Left hindlimb (tissue), 1 donor: Measurements from ENCODE around the gene AP5M1.
"Not testable (repeated sequence)": the region's sequence is repeated elsewhere in the genome, so short reads cannot be mapped to it uniquely, and the experiment has no call there.

Source experiments
- DNase-seq: peaks from one replicate; pipeline ENCODE4 v3.0.0-alpha.2; 2018

AP5M1 gene

DNA sequence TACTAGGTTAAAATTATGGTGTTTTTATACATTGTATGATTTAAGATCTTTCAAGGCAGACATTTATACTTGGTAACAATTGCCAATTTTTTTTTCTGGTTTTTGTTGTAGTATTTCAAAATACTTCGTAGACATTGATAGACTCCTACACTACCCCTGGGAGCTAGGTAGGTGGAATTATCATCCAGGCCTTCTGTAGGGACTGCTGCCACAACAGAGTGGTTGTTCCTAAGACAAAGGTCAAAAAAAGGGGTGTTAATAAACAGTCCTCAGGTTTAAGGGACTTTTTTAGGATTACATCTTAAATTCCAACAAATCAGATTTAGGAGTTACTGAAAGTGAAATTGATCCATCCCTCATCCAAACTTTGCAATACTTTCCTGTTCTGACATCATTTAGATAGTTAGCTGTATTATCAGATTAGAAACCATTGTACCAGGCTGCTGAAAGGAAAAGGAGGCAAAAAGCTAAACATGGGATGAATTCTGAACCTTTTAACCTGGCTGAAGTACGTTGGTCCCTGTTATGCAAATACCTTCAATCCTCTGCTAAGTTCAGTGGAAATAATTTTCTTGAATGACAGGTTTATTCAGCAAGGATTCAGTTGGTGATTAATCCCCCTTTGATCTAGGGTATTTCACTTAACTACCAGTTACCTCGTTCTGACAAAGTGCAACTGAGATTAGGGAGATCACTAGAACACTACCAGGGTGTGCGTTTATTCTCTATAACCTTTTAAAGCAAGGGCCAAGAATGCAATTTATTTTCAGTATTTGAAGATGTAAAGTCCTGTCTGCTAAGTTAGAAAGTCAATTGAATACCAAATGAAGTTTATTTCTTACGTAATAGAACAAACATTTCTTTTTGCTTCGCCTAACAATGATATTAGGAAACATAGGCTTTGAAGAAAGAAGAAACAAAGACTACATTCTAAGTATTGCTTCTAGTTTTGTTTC, 23.2 kb downstream of the AP5M1 start:
- DNase-seq, result no peak

DNA sequence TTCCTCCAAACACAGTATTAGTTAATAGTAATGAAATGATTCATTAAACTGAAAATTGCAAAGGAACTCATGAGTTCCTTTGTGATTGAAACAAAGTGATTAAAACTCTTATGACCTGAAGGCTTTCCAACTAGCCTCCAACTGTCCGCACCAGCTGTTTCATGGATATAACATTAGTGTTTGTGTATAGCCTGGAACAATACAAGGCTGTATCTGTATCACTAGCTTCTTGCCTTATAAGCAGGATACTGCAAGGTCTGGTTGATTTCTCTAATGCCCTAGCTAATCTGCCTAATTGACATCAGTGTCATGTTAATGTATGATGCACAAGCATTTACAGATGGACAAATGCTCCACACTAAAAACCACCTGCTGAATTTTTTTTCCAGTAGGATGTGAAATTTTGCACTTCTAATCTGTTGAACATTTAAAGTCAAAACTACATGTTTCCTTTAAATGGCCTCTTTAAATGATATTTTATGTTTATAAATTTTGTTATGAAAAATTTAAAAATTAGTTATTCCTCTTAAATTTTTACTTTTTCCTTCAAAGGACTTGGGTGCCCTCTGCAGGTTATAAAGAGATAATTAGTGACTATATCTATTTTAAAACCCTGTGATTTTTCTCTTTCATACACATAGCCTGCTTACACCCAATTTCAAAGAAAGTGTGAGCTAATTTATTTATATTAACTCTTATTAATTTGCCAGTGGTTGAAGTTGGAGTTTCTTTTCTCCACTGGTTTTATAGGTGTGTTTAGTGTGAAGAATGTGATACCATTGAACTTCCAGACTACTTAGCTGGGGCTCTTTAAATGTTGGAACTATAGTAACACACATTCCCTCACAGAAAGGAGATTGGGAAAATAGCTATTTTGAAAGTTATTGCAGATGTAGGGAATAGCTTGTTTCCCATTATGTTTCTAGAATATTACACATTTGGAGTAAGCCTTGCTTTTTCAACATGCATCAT, 25.4 kb downstream of the AP5M1 start:
- DNase-seq, result no peak

DNA sequence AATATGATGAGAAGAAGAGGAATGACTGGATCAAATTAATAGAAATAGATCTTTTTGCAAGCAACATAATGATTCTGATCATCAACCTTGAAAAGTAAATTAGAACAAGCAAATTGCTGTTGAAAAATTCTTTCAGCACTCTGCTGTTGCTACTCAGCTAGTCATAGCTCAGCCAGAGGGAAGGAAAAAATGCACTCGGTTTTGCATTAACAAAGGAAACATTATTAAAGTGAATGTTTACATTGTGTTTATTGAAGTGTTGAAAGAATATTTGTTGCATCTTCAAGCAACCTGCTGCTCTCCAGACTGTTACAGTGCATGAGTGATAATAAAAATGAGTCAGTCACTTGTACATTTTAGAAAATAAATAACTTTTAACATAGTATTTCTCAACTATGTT, 26.5 kb downstream of the AP5M1 start:
- DNase-seq, result no peak

- DNase-seq, result no peak
Measured at GRCh38 chr14:57297852-57298251, 29.1 kb downstream of the AP5M1 start.

GRCh38 chr14:57299511-57299910, 30.7 kb downstream of the AP5M1 start:
- DNase-seq, result no peak

DNA sequence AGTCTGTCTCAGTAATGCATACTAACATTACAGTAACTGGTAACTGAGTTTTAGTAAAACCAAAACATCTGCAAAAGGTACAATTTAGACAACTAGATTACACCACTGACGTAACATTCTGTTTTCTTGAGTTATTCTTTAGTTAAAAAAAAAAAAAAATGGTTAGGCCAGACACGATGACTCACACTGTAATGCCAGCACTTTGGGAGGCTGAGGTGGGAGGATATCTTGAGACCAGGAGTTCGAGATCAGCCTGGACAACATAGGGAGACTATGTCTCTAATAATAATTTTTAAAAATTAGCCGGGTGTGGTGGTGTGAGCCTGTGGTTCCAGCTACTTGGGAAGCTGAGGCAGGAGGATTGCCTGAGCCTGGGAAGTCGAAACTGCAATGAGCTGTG, 34.1 kb downstream of the AP5M1 start:
- DNase-seq, result no peak

DNA sequence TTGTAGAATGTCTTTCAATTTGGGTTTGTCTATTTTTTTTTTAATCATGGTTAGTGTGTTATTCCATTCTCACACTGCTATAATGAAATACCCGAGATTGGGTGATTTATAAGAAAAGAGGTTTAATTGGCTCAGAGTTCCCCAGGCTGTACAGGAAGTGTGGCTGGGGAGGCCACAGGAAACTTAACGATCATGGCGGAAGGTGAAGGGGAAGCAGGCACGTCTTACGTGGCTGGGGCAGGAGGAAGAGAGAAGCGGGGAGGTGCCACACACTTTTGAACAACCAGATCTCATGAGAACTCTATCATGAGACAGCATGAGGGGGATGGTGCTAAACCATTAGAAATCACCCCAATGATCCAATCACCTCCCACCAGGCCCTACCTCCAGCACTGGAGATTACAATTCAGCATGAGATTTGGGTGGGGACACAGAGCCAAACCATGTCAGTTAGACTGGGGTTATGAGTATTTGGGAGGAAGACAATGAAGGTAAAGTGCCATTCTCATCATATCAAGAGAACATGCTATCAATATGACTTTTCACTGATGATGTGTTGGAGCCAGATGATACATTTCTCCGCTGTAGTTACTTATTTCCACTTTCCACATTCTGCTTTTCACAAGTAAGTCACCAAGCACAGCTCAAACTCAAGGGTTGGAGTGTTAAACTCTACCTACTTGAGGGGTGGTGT, 45.8 kb downstream of the AP5M1 start:
- no peak for DNase-seq

GRCh38 chr14:57317248-57317833, 48.6 kb downstream of the AP5M1 start:
- peak; percentile 58 for DNase-seq

DNA sequence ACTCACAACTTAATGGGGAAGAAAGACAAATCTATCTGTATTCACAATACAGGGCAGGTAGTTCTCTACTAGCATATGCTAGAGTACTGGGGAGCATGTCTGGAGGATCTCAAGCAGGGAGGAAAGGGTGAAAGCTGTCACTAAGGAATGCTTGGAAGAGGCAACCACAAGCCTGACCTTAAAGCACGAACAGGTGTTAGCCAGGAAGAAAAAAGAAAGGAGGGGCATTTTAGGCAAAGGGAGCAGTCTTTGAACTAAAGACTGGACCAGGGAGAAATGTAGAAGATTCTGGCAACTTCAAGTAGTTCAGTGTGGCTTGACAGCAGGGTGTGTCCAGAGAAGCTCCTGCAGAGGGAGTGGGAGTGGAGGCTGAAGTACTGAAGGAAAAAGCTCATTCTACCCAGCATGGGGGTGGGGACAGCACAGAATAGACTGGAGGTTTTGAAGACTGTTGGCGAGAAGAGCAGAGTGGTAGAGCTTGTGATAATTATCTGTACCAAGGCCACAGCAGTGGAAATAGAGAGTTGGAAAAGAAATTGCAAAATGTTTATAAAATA, 50.9 kb downstream of the AP5M1 start:
- DNase-seq, result no peak

DNA sequence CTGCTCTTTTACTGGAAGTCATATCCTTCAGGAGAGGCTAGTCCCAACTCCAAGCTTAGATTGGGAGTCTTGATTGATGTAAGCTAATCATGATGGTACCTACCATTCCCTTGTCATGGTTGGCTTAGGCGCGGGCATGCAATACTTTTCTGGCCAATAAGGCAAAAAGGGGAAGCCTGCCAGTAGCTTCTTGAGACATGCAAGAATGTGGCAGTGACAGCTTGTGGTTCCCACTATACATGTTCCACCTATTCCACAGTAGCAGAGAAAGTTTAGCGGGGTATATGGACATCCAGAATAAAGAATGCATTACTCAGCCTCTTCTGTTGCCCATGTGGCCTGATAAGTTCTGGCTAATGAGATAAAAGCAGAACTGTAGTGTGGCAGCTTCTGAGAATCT, 55.0 kb downstream of the AP5M1 start:
- no peak for DNase-seq

DNA sequence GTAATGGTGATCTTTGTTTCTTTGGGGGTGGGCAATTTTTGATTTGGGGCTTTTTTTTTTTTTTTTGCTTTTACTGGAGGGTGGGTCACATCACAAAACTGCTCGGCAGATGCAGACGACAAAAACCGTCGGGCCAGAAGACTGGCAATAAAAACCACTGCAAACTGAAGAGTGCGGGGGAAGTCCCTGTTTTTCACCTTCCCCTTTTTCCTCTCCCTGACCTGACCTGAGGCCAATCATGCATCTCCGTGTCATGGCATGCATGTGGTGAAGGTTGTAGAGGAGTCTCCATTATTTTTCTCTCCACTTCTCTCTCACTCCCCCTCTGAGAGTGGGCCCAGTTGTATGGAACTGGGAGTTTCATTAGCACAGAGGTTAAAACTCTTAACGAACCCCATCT, 57.5 kb downstream of the AP5M1 start:
- DNase-seq, result no peak

GRCh38 chr14:57329833-57330232, 61.1 kb downstream of the AP5M1 start:
- DNase-seq, result no peak

- DNase-seq, result not testable (repeated sequence)
Measured at GRCh38 chr14:57332475-57332874, 63.7 kb downstream of the AP5M1 start.

GRCh38 chr14:57333726-57334125, 65.0 kb downstream of the AP5M1 start:
- DNase-seq, result not testable (repeated sequence)

- not testable (repeated sequence) for DNase-seq
Measured at GRCh38 chr14:57343545-57344297, 75.0 kb downstream of the AP5M1 start.

GRCh38 chr14:57345106-57345505, 76.3 kb downstream of the AP5M1 start:
- DNase-seq, result no peak

DNA sequence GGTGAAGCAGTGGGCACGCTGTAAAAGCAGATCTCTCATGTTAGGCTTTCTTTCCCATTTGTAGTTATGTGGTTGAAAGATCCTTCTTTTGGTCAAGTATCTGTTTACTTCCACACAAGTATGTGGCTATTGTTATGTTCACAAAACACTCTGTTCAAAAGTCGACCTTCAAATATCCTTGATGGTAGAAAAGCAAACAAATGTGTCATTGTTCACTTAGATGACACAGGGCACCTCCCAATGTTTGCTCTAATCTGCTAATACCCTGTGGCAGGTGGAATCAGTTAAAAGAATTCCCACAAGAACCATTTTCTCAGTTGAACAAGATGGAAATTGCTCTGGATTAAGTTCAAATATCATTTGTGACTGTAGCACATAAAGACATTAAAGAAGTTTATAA, 78.0 kb downstream of the AP5M1 start:
- DNase-seq, result no peak
